Body of pancreas (tissue), 4 donors: Measurements from ENCODE around the gene PAWR.
"Not testable (repeated sequence)": the region's sequence is repeated elsewhere in the genome, so short reads cannot be mapped to it uniquely, and the experiment has no call there.

Experiments
- CTCF ChIP-seq, 7 experiments: fragments of 450-650 bp in 4 of 7; fragments of 200-600 bp in 3 of 7; sonication (generic) in 3 of 7; IDR thresholded peaks; one replicate each; pipeline ENCODE4 v1.5.1; 2016 to 2019; ENCODE audit warnings: antibody characterized with exemption in 7 of 7
- POLR2A ChIP-seq, 3 donors: fragments of 450-650 bp; IDR thresholded peaks; one replicate each; pipeline ENCODE4 v1.6.1; 2016; ENCODE audit warnings: antibody characterized with exemption in 3 of 3, mild to moderate bottlenecking in 2 of 3

GRCh38 chr12:79564727-79565350 lies 125.9 kb downstream of the PAWR start:
- TF ChIP-seq POLR2A, CTCF (IDR thresholded peaks at IDR 0.05): not testable (repeated sequence)
